Measurements from ENCODE around the gene ETV3. TPM values are rescaled to one million over a fixed set of nuclear protein-coding genes. Genes with fewer than 3 reads are reported as not detected.
A peak's percentile ranks its signal among the peaks of the same experiment; 100 is the strongest.

ETV3 gene
- total RNA-seq, 4 donors from 2014 or later: 17.7 to 27.3 (median 20.5) TPM

- no peaks in the 10 kb centered on the region for H3K36me3 ChIP-seq
- no peak overlapping the region for H3K4me3 ChIP-seq
- ATAC-seq: no peak
- H3K27me3 ChIP-seq: peaks cover 7% of the 10 kb centered on the region
- no peaks in the 10 kb centered on the region for H3K9me3 ChIP-seq
- 10 to 44% methylated on average over 3 of the region's 8 CpGs for WGBS, 2 donors (ENCODE audit: low coverage in 1 of 2)
- no peak overlapping the region for H3K27ac ChIP-seq
- peaks cover 0 to 15% (median 5%) of the 10 kb centered on the region in 3 donors for H3K4me1 ChIP-seq
- no peak for TF ChIP-seq EP300 (IDR thresholded peaks at IDR 0.05)
- no peak for TF ChIP-seq CTCF (IDR thresholded peaks at IDR 0.05)
- no peak for TF ChIP-seq POLR2A (IDR thresholded peaks at IDR 0.05)
Observed at GRCh38 chr1:157092831-157093230, 45.4 kb downstream of the ETV3 start.

GRCh38 chr1:157091668-157092273, 46.4 kb downstream of the ETV3 start:
- 40% methylated on average over 1 of the region's 4 CpGs; no CpG with 5 or more reads in 1 of the 2 donors for WGBS, 2 donors (ENCODE audit: low coverage in 1 of 2)
- Histone ChIP-seq H3K4me3 (no peak overlapping the region), H3K27ac (no peak overlapping the region), H3K9me3 (no peaks in the 10 kb centered on the region), H3K36me3 (no peaks in the 10 kb centered on the region), H3K27me3 (peaks cover 7% of the 10 kb centered on the region), H3K4me1 (peaks cover 0 to 15% (median 5%) of the 10 kb centered on the region in 3 donors)
- TF ChIP-seq POLR2A (IDR thresholded peaks at IDR 0.05): no peak
- TF ChIP-seq POLR2AphosphoS5 (IDR thresholded peaks at IDR 0.05): no peak
- no peak for TF ChIP-seq CTCF (IDR thresholded peaks at IDR 0.05)
- no peak for TF ChIP-seq EP300 (IDR thresholded peaks at IDR 0.05)
- ATAC-seq: no peak

GRCh38 chr1:157091186-157091585, 47.0 kb downstream of the ETV3 start:
- 100% methylated on average over 2 of the region's 4 CpGs; no CpG with 5 or more reads in 1 of the 2 donors for WGBS, 2 donors (ENCODE audit: low coverage in 1 of 2)
- H3K4me3 ChIP-seq: no peak overlapping the region
- no peaks in the 10 kb centered on the region for H3K36me3 ChIP-seq
- peaks cover 0 to 15% (median 5%) of the 10 kb centered on the region in 3 donors for H3K4me1 ChIP-seq
- H3K27me3 ChIP-seq: peaks cover 7% of the 10 kb centered on the region
- no peak for ATAC-seq
- H3K9me3 ChIP-seq: no peaks in the 10 kb centered on the region
- TF ChIP-seq POLR2A (IDR thresholded peaks at IDR 0.05): no peak
- no peak for TF ChIP-seq EP300 (IDR thresholded peaks at IDR 0.05)
- no peak overlapping the region for H3K27ac ChIP-seq

- Histone ChIP-seq H3K4me1 (peaks cover 0 to 15% (median 5%) of the 10 kb centered on the region in 3 donors), H3K27ac (no peak overlapping the region), H3K9me3 (no peaks in the 10 kb centered on the region), H3K4me3 (no peak overlapping the region), H3K27me3 (peaks cover 7% of the 10 kb centered on the region), H3K36me3 (no peaks in the 10 kb centered on the region)
- no peak for TF ChIP-seq CTCF (IDR thresholded peaks at IDR 0.05)
- TF ChIP-seq POLR2A (IDR thresholded peaks at IDR 0.05): no peak
- no peak for TF ChIP-seq POLR2AphosphoS5 (IDR thresholded peaks at IDR 0.05)
- no peak for TF ChIP-seq EP300 (IDR thresholded peaks at IDR 0.05)
- no peak for ATAC-seq
- no CpG with 5 or more reads among the region's 3 CpGs for WGBS, 2 donors (ENCODE audit: low coverage in 1 of 2)
Observed at GRCh38 chr1:157090771-157091170, 47.4 kb downstream of the ETV3 start.

- H3K27ac ChIP-seq: no peak overlapping the region
- TF ChIP-seq POLR2A (IDR thresholded peaks at IDR 0.05) (no peak), POLR2AphosphoS5 (IDR thresholded peaks at IDR 0.05) (no peak), EP300 (IDR thresholded peaks at IDR 0.05) (no peak), CTCF (IDR thresholded peaks at IDR 0.05) (peak; percentile 86 to 97 (median 94))
- 20% methylated on average over 1 of the region's 10 CpGs; no CpG with 5 or more reads in 1 of the 2 donors for WGBS, 2 donors (ENCODE audit: low coverage in 1 of 2)
- peaks cover 7% of the 10 kb centered on the region for H3K27me3 ChIP-seq
- no peaks in the 10 kb centered on the region for H3K9me3 ChIP-seq
- H3K4me3 ChIP-seq: no peak overlapping the region
- H3K36me3 ChIP-seq: no peaks in the 10 kb centered on the region
- peaks cover 0 to 15% (median 5%) of the 10 kb centered on the region in 3 donors for H3K4me1 ChIP-seq
- peak; percentile 81 for ATAC-seq
Observed at GRCh38 chr1:157090196-157090647, 48.0 kb downstream of the ETV3 start.

Data from gastroesophageal sphincter (tissue), 4 donors.